22Rv1 (cell line): ENCODE data around the gene ANKRD6.

Experiments used
- H3K27ac ChIP-seq: fragments of 450-650 bp; 2 replicates; pipeline ENCODE4 v1.5.1; 2017
- ZFX ChIP-seq: fragments of 450-650 bp; IDR thresholded peaks from 2 replicates; pipeline ENCODE4 v1.6.1; 2017; ENCODE audit warnings: antibody characterized with exemption, borderline replicate concordance
- TF ChIP-seq, protein P1 (sequence below): fragments of 450-650 bp; IDR thresholded peaks from 2 replicates; pipeline ENCODE4 v1.5.1; 2017; ENCODE audit warnings: mild to moderate bottlenecking

ANKRD6 gene

DNA sequence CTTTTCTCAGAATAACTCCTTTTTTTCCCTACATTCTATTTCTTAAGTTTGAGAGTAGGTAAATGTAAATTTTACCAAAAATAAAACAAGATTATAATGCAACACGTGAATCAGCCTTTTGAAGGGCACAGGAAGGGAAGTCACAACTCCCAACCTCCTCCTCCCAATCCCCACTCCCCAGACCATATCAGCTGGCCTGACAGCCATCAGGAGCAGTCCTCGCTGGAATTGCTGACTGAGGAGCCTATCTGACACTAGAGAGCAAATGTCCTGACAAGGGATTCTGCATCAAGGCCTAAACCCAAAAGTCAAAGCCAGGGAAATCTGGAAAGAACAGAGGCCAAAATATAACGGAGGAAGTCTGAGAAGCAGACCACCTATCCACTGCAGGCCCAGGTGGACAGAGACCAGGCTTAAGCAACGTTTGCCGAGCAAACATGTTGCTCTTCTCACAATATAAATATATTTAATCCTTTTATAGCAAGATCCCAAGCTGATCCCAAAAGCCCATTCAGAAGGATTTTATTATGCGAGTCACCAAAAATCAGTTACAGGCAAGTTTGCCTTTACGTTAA lies 23.4 kb upstream of the ANKRD6 start:
- H3K27ac ChIP-seq, result no peak overlapping the region
- TF ChIP-seq, protein P1, sequence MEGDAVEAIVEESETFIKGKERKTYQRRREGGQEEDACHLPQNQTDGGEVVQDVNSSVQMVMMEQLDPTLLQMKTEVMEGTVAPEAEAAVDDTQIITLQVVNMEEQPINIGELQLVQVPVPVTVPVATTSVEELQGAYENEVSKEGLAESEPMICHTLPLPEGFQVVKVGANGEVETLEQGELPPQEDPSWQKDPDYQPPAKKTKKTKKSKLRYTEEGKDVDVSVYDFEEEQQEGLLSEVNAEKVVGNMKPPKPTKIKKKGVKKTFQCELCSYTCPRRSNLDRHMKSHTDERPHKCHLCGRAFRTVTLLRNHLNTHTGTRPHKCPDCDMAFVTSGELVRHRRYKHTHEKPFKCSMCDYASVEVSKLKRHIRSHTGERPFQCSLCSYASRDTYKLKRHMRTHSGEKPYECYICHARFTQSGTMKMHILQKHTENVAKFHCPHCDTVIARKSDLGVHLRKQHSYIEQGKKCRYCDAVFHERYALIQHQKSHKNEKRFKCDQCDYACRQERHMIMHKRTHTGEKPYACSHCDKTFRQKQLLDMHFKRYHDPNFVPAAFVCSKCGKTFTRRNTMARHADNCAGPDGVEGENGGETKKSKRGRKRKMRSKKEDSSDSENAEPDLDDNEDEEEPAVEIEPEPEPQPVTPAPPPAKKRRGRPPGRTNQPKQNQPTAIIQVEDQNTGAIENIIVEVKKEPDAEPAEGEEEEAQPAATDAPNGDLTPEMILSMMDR, result no peak
- no peak for TF ChIP-seq ZFX

DNA sequence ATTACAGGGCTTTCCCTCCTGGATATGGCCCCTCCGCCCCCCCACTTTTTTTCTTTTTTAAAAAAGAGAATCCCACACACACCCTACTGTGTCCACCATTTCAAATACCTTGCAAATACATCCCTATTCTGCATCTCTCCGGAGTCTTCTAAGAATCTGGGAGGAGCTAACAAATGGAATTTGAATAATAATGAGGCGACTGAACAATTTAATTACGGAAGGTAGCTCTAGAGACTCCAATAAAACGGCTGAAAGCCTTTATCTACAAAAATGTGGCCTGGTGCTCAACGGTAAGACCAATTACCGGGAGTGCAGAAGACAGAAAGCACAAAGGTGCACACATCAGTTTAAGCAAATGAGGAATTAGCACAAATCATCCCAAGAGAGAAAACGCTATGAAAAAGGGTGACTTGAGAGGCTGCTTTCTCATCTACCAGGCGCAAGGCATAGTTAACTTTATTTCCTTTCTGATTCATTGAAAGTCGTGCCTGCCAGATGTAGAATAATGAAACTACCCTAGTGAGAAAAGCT lies 22.7 kb upstream of the ANKRD6 start:
- no peak for TF ChIP-seq ZFX
- TF ChIP-seq, protein P1, result no peak
- no peak overlapping the region for H3K27ac ChIP-seq

DNA sequence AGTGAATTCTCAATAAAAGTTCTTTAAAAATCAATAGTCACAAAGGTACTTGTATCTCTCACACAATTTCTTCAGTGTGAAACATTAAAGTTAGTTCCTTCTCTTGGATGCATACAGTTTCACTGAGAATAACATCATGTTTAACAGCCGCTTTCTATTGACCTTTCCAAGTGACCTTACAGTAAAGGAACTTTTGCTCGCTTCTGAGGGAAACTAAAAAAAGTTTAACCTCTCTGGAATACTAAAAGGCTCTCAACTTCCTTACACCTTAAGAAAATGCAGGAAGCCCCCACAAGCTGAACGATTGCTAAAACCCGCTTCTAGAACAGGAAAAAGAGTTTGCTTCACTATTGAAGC lies 22.2 kb upstream of the ANKRD6 start:
- TF ChIP-seq, protein P1, result no peak
- no peak for TF ChIP-seq ZFX
- no peak overlapping the region for H3K27ac ChIP-seq

DNA sequence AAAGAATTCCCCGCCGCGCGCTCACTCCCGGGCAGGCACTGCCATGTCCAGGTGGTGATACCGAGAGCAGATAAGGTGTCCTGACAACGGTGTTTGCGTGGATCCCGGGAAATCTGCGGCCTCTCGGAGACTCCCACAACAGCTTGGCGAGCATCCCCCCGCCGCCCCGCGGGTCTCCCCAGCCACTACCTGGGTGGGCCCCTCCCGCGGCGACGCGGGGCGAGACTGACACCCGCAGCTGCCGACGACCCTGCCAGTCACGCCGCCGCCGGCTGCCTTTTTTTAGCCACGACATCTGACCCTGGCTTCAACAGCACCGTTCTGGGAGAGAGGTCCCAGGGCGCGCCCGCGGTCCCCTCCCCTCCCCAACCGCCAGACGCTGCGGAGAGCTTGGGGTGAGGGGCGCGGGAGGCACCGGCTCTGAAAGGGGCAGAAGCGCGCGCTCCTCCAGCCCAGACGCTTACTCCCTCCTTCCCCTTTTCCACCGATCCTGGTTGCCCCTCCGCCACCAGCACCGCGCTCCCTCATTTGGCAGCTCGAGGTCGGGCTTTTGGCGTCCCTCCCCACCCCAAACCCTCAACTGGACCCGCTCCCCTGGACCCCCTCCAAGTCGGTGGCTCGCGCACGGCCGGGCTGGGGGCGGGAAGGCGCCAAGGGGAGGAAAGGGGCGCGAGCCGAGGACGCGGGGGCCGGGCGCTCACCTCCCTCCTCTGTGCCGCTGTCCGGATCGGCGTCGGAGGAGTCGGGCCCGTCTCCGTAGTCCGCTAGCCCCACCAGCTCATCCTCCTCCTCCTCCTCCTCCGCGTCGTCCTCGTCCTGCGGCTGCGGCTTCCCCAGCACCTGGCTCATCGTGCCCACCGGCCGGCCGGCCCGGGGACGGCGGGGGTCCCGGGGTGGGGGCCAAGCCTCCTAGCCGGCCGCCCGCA lies 21.5 kb upstream of the ANKRD6 start:
- TF ChIP-seq, protein P1, result no peak
- no peak for TF ChIP-seq ZFX
- peak overlapping the region; percentile 38 for H3K27ac ChIP-seq

DNA sequence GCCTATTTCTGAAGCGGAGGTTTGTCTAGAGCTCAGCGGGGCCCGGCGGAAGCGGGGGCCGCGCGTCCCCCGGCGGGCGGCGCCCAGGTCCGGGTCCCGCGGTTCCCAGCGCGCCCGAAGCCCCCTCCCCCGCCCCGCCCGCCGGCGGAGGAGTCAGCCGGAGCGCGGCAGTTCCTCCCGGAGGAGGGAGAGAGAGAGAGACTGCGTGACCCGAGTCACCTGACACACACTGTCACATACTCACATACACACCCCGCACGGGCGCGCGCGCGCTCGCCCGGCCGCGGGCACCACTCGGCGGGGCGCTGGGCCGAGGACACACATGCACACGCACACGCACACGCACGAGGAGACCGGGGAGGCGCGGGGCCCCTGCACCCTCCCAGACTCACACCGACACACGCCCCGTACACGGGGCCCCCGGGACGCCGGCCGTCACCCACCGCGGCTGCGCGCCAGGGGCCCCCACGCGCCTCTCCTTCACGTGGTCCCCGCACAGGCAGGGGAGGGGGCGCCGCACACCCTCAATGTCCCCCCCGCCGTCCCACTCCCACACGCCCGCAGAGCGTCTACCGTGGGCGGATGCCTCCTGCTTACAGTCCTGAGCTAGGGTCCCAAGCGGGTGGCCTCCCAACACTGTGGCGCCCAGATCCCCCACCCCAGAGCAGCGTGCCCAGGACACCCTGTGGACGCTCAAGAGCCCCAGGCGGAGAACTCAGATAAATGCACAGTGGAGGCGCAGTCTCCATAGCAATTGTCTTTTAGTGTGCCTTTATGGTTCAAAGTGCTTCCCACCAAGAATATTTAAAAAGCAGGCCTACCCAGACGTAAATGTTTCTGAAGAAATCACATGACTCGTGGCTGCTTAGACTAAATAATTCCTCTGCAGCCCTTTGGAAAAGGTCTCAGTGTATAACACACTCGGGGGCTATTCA lies 20.6 kb upstream of the ANKRD6 start, which contains the start of gene RRAGD:
TSS of gene RRAGD (minus strand) at position 203 of the 935 bp plus-strand sequence. CDS start 280 bp downstream, outside the sequence.
- H3K27ac ChIP-seq, result peak within 1 kb of the TSS; percentile 38

DNA sequence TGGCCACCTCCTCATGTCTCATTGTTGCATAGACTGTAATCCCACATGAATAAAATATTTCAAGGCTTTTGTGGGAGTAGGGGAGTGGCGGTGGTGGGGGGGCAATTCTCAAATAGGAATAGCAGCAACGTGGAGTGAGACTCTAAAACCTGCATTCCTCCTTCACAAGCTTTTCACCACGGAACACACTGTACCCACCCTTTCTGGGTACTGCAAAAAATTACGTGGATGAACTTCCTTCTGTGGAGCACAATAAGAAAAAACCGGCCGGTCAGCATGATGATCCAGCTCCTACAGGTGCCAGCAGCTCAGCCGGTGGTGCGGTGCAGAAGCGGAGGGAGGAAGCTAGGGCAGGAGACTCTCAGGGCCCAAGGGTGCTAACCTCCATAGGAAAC lies 19.9 kb upstream of the ANKRD6 start:
- no peak overlapping the region for H3K27ac ChIP-seq
- no peak for TF ChIP-seq ZFX
- TF ChIP-seq, protein P1, result no peak

More for the DNA sequence above, 20.6 kb upstream of the ANKRD6 start, which contains the start of gene RRAGD:
- TF ChIP-seq, protein P1, result no peak
- no peak for TF ChIP-seq ZFX
